HG03060 (cell line): ENCODE data around the gene TBCD.
"Not testable (repeated sequence)": the region's sequence is repeated elsewhere in the genome, so short reads cannot be mapped to it uniquely, and the experiment has no call there.

Experiments used
- ATAC-seq: cut with Tn5 transposase; IDR thresholded peaks from one replicate; pipeline ENCODE4 v1.9.1; 2021; ENCODE audit warnings: low read depth, moderate number of reproducible peaks; ENCODE audit not compliant: unreplicated experiment

Gene TBCD

GRCh38 chr17:82947051-82947991 is 195.5 kb downstream of the TBCD start:
- ATAC-seq, result no peak

GRCh38 chr17:82948081-82948511 is 196.2 kb downstream of the TBCD start:
- no peak for ATAC-seq

GRCh38 chr17:82948957-82949356 is 197.1 kb downstream of the TBCD start:
- no peak for ATAC-seq

- ATAC-seq, result no peak
Observed at GRCh38 chr17:82949361-82949760, 197.5 kb downstream of the TBCD start.

GRCh38 chr17:82949984-82950383 is 198.1 kb downstream of the TBCD start:
- no peak for ATAC-seq

GRCh38 chr17:82950525-82951102 is 198.7 kb downstream of the TBCD start:
- no peak for ATAC-seq

GRCh38 chr17:82952019-82952418 is 200.2 kb downstream of the TBCD start:
- no peak for ATAC-seq

- ATAC-seq, result not testable (repeated sequence)
Observed at GRCh38 chr17:82955106-82955505, 203.2 kb downstream of the TBCD start.

GRCh38 chr17:82955627-82956026 is 203.8 kb downstream of the TBCD start:
- not testable (repeated sequence) for ATAC-seq

- ATAC-seq, result no peak
Observed at GRCh38 chr17:82956146-82956725, 204.4 kb downstream of the TBCD start.

GRCh38 chr17:82956726-82957468 is 205.0 kb downstream of the TBCD start:
- no peak for ATAC-seq

- no peak for ATAC-seq
Observed at GRCh38 chr17:82957469-82957795, 205.6 kb downstream of the TBCD start.

- ATAC-seq, result no peak
Observed at GRCh38 chr17:82957961-82958561, 206.2 kb downstream of the TBCD start.

GRCh38 chr17:82959242-82959930 is 207.5 kb downstream of the TBCD start:
- no peak for ATAC-seq

GRCh38 chr17:82959990-82960418 is 208.1 kb downstream of the TBCD start:
- ATAC-seq, result no peak

GRCh38 chr17:82960419-82961271 is 208.8 kb downstream of the TBCD start:
- ATAC-seq, result no peak

GRCh38 chr17:82961366-82962162 is 209.7 kb downstream of the TBCD start:
- ATAC-seq, result no peak

GRCh38 chr17:82962163-82962720 is 210.4 kb downstream of the TBCD start:
- no peak for ATAC-seq
